Neural progenitor cell (in vitro differentiated cells): ENCODE measurements around the gene PRSS33. TPM values are rescaled to one million over a fixed set of nuclear protein-coding genes. Genes with fewer than 3 reads are reported as not detected.

ENCODE experiments used
- DNase-seq: peaks from one replicate; pipeline ENCODE4 v3.0.0-alpha.2; 2016; ENCODE audit warnings: low spot score
- H2AFZ ChIP-seq: fragments of 200-600 bp; sonication (generic); replicated peaks from 2 replicates; pipeline ENCODE4 v1.6.1; 2016; ENCODE audit warnings: antibody characterized with exemption
- H3F3A ChIP-seq: fragments of 200-600 bp; sonication (generic); 2 replicates; pipeline ENCODE4 v1.6.1; 2016; ENCODE audit warnings: antibody characterized with exemption, low read depth
- H3K27ac ChIP-seq: fragments of 200-600 bp; sonication (generic); 2 replicates; pipeline ENCODE4 v1.5.1; 2016; ENCODE audit warnings: mild to moderate bottlenecking
- H3K27me3 ChIP-seq: fragments of 200-600 bp; sonication (generic); 2 replicates; pipeline ENCODE4 v1.6.1; 2016; ENCODE audit warnings: mild to moderate bottlenecking, moderate library complexity
- H3K36me3 ChIP-seq: fragments of 200-600 bp; sonication (generic); 2 replicates; pipeline ENCODE4 v1.5.1; 2016
- H3K4me1 ChIP-seq: fragments of 200-600 bp; sonication (generic); 2 replicates; pipeline ENCODE4 v1.6.1; 2016; ENCODE audit warnings: mixed run types
- H3K4me2 ChIP-seq: fragments of 200-600 bp; sonication (generic); 2 replicates; pipeline ENCODE4 v1.6.1; 2016
- H3K4me3 ChIP-seq: fragments of 200-600 bp; sonication (generic); 2 replicates; pipeline ENCODE4 v1.5.1; 2016
- H3K79me2 ChIP-seq: fragments of 200-600 bp; sonication (generic); 2 replicates; pipeline ENCODE4 v1.6.1; 2016; ENCODE audit warnings: low read depth
- H3K9ac ChIP-seq: fragments of 200-600 bp; sonication (generic); 2 replicates; pipeline ENCODE4 v1.6.1; 2016
- H3K9me3 ChIP-seq: fragments of 200-600 bp; sonication (generic); 2 replicates; pipeline ENCODE4 v1.5.1; 2016; ENCODE audit warnings: low read depth
- H4K20me1 ChIP-seq: fragments of 200-600 bp; sonication (generic); 2 replicates; pipeline ENCODE4 v1.6.1; 2016; ENCODE audit warnings: low read depth
- H3K27ac Mint-ChIP-seq: 3 replicates; pipeline ENCODE4 v1.8.0; 2021; ENCODE audit warnings: mixed read lengths
- H3K27me3 Mint-ChIP-seq: 2 replicates; pipeline ENCODE4 v1.8.0; 2022; ENCODE audit warnings: low read depth, mild to moderate bottlenecking, inconsistent platforms, moderate library complexity, mixed read lengths; ENCODE audit not compliant: insufficient read depth
- H3K36me3 Mint-ChIP-seq: 3 replicates; pipeline ENCODE4 v1.8.0; 2021; ENCODE audit warnings: mixed read lengths
- H3K4me1 Mint-ChIP-seq: 3 replicates; pipeline ENCODE4 v1.8.0; 2021; ENCODE audit warnings: mixed read lengths
- H3K4me3 Mint-ChIP-seq: 3 replicates; pipeline ENCODE4 v1.8.0; 2021; ENCODE audit warnings: mild to moderate bottlenecking, moderate library complexity, mixed read lengths
- H3K9me3 Mint-ChIP-seq: 3 replicates; pipeline ENCODE4 v1.8.0; 2020; ENCODE audit warnings: mixed read lengths
- EZH2 ChIP-seq: fragments of 200-600 bp; sonication (generic); IDR thresholded peaks from 2 replicates; pipeline ENCODE4 v1.6.1; 2017; ENCODE audit warnings: antibody characterized with exemption, mild to moderate bottlenecking, moderate library complexity
- EZH2phosphoT487 ChIP-seq: fragments of 200-600 bp; sonication (generic); IDR thresholded peaks from 2 replicates; pipeline ENCODE4 v1.6.1; 2017; ENCODE audit warnings: antibody characterized with exemption
- total RNA-seq: library from RNA; depleted of rRNA; stranded (reverse); fragments of >200 nt; gene quantifications from 2 replicates; pipeline ENCODE4 v1.2.3, GENCODE V29; 2015; ENCODE audit warnings: low replicate concordance
- TF ChIP-seq, protein P1 (sequence below): fragments of 200-600 bp; sonication (generic); IDR thresholded peaks from 2 replicates; pipeline ENCODE4 v1.5.1; 2017; ENCODE audit warnings: antibody characterized with exemption, mild to moderate bottlenecking

The PRSS33 gene
- total RNA-seq, 1 donor from 2014 or later, result 0.73 TPM

DNA sequence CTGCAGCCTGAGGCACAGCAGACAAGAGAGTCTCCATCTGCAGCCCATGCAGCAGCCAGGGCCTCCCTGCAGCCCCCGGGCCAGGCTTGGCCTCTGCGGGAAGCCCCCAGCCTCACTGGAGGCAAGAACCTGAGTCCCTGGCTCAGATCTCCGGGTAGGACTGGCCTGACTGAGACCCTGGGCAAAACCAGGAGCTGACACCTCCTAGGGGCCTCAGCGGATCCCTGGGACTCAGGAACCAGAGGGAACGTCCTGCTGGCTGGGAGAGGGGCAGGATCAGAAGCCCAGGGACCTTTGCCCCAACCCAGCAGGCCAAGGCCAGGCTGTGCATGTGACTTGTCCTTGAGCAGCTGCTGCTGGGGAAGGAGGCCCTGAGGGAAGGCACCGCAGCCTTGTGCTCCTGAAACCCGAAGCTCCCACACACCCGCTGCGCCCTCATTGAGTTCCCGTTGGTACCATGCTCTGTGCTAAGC is 28.0 kb upstream of the PRSS33 start:
- H3K27me3 ChIP-seq, result no peaks in the 10 kb centered on the region
- no peaks in the 10 kb centered on the region for H3F3A ChIP-seq
- H4K20me1 ChIP-seq, result no peaks in the 10 kb centered on the region
- no peak overlapping the region for H3K4me3 ChIP-seq
- H3K9ac ChIP-seq, result no peak overlapping the region
- H2AFZ ChIP-seq, result no peak overlapping the region
- peaks cover 7% of the 10 kb centered on the region for H3K27me3 Mint-ChIP-seq
- no peaks in the 10 kb centered on the region for H3K9me3 Mint-ChIP-seq
- DNase-seq, result no peak
- no peaks in the 10 kb centered on the region for H3K36me3 Mint-ChIP-seq
- TF ChIP-seq, protein P1, sequence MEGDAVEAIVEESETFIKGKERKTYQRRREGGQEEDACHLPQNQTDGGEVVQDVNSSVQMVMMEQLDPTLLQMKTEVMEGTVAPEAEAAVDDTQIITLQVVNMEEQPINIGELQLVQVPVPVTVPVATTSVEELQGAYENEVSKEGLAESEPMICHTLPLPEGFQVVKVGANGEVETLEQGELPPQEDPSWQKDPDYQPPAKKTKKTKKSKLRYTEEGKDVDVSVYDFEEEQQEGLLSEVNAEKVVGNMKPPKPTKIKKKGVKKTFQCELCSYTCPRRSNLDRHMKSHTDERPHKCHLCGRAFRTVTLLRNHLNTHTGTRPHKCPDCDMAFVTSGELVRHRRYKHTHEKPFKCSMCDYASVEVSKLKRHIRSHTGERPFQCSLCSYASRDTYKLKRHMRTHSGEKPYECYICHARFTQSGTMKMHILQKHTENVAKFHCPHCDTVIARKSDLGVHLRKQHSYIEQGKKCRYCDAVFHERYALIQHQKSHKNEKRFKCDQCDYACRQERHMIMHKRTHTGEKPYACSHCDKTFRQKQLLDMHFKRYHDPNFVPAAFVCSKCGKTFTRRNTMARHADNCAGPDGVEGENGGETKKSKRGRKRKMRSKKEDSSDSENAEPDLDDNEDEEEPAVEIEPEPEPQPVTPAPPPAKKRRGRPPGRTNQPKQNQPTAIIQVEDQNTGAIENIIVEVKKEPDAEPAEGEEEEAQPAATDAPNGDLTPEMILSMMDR, result no peak
- no peak for TF ChIP-seq EZH2phosphoT487
- TF ChIP-seq EZH2, result no peak
- H3K4me1 Mint-ChIP-seq, result peaks cover 6% of the 10 kb centered on the region
- H3K79me2 ChIP-seq, result no peaks in the 10 kb centered on the region
- H3K4me3 Mint-ChIP-seq, result no peak overlapping the region
- no peak overlapping the region for H3K4me2 ChIP-seq
- H3K36me3 ChIP-seq, result no peaks in the 10 kb centered on the region
- H3K27ac Mint-ChIP-seq, result no peak overlapping the region
- peaks cover 3% of the 10 kb centered on the region for H3K4me1 ChIP-seq
- no peaks in the 10 kb centered on the region for H3K9me3 ChIP-seq
- no peak overlapping the region for H3K27ac ChIP-seq

DNA sequence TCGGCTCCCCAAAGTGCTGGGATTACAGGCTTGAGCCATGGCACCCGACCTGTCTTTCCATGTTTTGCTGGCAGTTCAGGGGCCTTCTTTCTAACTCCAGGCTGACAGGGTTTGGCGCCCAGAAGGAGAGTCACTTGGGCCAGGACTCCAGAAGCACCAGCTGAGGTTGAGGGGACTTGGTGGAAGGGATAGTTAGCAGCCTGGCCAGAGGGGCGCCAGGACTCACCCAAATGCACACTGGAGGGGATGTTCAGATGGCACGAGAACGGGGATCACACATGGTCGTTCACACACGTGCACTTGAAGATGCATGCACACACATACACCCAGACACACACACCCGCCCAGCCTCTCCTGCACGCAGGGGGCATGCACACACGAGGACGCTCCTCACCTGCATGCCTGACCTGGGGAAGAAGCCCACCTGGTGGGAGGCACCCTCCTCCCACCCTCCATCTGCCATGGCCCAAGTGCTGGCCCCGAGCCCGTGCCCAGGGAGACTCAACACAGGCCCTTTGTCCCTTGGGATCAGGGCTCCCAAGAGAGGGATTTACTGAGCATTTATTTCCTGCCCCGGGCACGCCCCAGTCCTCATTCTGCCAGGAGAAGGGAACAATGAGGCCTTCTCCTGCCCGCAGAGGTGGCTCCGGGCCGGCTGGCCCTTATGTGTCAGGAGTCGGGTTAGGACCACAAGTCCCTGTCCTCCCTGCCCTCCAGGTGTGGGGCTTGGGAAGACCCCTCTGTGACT is 27.4 kb upstream of the PRSS33 start:
- TF ChIP-seq, protein P1, result no peak
- no peak for TF ChIP-seq EZH2
- TF ChIP-seq EZH2phosphoT487, result no peak
- Histone ChIP-seq H3K4me3 (no peak overlapping the region), H3K27me3 (no peaks in the 10 kb centered on the region), H3K79me2 (no peaks in the 10 kb centered on the region), H4K20me1 (no peaks in the 10 kb centered on the region), H3K9ac (no peak overlapping the region), H3K4me1 (no peaks in the 10 kb centered on the region), H3K27ac (no peak overlapping the region), H3K9me3 (no peaks in the 10 kb centered on the region), H3K4me2 (no peak overlapping the region), H3F3A (no peaks in the 10 kb centered on the region), H3K36me3 (no peaks in the 10 kb centered on the region), H2AFZ (no peak overlapping the region)
- Mint-ChIP-seq H3K4me1 (peaks cover 6% of the 10 kb centered on the region), H3K4me3 (peak overlapping the region; percentile 57), H3K27ac (peak overlapping the region; percentile 95), H3K27me3 (peaks cover 12% of the 10 kb centered on the region), H3K9me3 (no peaks in the 10 kb centered on the region), H3K36me3 (no peaks in the 10 kb centered on the region)
- no peak for DNase-seq

DNA sequence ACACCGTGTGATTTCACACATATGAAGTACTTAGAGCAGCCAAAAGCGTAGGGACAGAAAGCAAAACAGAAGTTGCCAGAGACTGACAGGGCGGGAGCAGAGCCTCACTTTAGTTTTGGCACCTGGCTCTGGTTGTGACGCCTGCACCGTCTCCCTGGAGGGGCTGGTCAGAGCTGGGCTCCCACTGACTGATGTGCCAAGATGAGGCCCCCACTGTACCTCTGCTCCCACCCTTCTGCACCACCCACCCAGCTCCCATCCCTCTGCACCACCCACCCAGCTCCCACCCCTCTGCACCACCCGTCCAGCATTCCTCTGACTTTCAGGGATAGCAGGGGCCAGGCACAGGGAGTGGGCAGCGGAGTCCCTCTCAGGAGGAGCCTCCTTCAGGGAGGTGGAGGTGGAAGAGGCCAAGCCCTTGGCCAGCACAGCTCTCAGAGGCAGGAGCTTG is 26.4 kb upstream of the PRSS33 start:
- TF ChIP-seq EZH2 (no peak), EZH2phosphoT487 (no peak)
- TF ChIP-seq, protein P1, result no peak
- Histone ChIP-seq H3K27me3 (no peaks in the 10 kb centered on the region), H3K36me3 (no peaks in the 10 kb centered on the region), H2AFZ (no peak overlapping the region), H3K9me3 (no peaks in the 10 kb centered on the region), H3K4me3 (no peak overlapping the region), H3F3A (no peaks in the 10 kb centered on the region), H3K4me1 (no peaks in the 10 kb centered on the region), H3K4me2 (no peak overlapping the region), H3K27ac (no peak overlapping the region), H3K9ac (no peak overlapping the region), H3K79me2 (no peaks in the 10 kb centered on the region), H4K20me1 (no peaks in the 10 kb centered on the region)
- peaks cover 2% of the 10 kb centered on the region for H3K9me3 Mint-ChIP-seq
- no peak for DNase-seq
- H3K27ac Mint-ChIP-seq, result no peak overlapping the region
- H3K4me1 Mint-ChIP-seq, result peaks cover 6% of the 10 kb centered on the region
- H3K27me3 Mint-ChIP-seq, result peaks cover 9% of the 10 kb centered on the region
- H3K36me3 Mint-ChIP-seq, result no peaks in the 10 kb centered on the region
- H3K4me3 Mint-ChIP-seq, result no peak overlapping the region
